ENCODE data around the gene GTF3C1. TPM values are rescaled to one million over a fixed set of nuclear protein-coding genes. Genes with fewer than 3 reads are reported as not detected.

The GTF3C1 gene
- total RNA-seq, 4 donors from 2014 or later: 29.4 to 52.7 (median 44.4) TPM

DNA sequence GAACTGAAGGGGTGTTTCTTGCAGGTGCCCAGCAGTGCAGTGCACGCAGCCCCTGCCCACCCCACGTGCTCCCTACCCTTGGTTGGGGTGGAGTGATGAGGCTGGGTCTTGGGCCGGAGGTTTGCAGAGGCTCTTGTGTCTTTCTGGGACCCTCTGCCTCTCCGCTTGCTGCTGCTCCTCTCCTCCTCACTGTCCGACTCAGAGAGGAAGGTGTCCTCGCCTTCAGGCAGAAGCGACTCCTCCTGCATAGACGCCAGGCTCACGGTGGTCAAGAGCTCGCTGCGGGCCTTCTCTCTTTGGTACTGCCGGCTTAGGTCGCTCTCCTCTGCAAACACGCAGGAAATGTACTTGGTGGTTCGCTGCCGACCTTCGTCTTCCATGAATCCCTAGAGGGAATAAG, 42.9 kb downstream of the GTF3C1 start:
- TF ChIP-seq, protein P1, sequence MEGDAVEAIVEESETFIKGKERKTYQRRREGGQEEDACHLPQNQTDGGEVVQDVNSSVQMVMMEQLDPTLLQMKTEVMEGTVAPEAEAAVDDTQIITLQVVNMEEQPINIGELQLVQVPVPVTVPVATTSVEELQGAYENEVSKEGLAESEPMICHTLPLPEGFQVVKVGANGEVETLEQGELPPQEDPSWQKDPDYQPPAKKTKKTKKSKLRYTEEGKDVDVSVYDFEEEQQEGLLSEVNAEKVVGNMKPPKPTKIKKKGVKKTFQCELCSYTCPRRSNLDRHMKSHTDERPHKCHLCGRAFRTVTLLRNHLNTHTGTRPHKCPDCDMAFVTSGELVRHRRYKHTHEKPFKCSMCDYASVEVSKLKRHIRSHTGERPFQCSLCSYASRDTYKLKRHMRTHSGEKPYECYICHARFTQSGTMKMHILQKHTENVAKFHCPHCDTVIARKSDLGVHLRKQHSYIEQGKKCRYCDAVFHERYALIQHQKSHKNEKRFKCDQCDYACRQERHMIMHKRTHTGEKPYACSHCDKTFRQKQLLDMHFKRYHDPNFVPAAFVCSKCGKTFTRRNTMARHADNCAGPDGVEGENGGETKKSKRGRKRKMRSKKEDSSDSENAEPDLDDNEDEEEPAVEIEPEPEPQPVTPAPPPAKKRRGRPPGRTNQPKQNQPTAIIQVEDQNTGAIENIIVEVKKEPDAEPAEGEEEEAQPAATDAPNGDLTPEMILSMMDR (IDR thresholded peaks at IDR 0.05; ENCODE audit: low read depth): no peak

DNA sequence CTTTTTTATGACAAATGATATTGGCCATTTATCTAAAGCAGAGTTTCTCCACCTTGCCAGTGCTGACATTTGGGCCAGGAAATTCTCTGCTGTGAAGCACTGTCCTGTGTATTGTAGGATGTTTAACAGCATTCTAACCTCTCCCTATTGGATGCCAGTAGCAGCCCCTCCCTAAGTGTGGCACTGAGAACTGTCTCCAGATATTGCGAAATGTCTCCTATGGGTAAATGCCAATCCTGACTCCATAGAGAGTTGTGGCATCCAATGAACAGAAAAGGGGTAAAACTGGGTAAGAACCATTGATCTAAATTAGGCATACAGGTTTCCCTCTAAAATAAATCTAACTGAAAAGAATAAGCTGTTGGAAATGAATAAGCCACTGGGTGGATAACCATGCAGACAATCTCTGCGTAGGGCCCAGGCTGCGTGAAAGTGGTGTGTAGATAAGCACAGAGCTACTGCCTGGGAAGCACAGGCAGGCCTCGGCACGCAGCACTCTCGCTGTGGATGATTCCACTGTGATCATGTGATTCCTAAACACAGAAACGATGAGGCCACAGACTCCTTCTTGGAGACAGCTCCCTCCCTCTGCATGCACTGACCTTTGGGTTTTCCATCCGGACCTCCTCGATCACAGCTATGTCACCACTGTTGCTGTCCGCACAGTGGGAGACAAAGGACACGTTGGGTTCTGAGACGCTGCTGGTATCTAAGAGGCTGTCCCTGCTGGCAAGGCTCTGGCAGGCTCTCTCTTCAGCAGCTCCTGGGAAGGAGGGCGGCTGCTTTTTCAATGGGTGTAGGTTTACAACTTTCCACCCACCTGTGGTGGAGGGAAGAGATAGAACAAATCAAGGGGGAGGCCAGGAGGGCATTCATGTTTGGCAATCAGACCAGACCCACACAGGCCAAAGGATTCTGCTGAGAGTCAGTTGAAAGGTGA, 44.1 kb downstream of the GTF3C1 start:
- TF ChIP-seq, protein P1 (IDR thresholded peaks at IDR 0.05; ENCODE audit: low read depth): no peak

DNA sequence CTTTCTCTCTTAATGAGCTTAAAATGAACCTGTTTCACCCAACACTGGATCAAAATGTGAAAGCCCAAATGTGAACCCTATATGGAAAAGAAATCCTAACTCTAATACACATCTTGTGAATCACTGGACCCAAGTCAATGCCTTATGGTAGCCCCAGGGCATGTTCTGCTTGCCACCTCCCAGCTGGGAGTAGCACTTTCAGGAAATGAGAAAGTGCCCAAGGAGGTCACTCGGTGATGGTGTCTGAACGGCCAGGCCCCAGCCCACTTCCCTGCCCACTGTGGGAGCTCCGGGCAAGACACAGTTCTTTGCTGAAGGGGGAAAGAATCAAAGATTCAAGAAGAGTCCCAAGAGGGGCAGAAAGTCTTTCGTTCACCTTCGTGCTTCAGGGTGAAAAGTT, 46.1 kb downstream of the GTF3C1 start:
- TF ChIP-seq, protein P1 (IDR thresholded peaks at IDR 0.05; ENCODE audit: low read depth): no peak

DNA sequence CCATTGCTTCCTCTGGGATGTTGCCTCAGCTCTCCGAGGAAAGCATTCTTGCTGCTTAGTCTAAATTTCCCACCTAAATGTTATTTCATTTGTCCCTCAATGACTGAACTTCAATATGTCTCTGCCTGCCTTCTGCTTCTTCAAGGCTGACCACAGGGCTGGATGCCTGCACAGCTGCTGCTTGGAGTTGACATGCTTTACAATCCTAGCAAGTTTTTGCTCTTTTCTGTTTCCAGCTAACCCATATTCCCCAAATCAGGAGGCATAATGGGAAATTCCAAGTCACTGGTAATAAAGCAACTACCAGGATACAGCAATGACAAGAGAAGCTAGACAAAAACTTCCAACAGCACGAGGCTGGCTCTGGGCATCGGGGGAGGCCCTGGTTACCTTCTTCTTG, 48.9 kb downstream of the GTF3C1 start:
- TF ChIP-seq, protein P1 (IDR thresholded peaks at IDR 0.05; ENCODE audit: low read depth): no peak

DNA sequence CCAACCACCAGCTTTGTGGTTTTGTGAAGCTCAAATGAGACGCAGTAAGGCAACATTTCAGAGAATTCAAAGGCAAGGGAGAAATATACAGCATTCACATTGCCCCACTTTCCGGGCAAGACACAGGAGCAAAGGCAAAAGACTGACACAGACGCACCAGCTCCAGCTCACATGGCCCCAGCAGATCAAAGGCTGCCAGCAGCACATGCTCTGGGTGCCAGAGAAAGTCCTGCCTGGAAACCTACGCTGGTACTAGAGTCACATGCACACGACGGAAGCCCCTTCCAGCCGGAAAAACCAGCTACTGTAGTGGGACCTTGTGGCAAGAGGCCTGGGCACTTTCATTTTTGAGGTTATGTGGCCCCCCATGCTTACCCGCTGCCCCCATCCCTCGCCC, 50.1 kb downstream of the GTF3C1 start:
- TF ChIP-seq, protein P1 (IDR thresholded peaks at IDR 0.05; ENCODE audit: low read depth): no peak

DNA sequence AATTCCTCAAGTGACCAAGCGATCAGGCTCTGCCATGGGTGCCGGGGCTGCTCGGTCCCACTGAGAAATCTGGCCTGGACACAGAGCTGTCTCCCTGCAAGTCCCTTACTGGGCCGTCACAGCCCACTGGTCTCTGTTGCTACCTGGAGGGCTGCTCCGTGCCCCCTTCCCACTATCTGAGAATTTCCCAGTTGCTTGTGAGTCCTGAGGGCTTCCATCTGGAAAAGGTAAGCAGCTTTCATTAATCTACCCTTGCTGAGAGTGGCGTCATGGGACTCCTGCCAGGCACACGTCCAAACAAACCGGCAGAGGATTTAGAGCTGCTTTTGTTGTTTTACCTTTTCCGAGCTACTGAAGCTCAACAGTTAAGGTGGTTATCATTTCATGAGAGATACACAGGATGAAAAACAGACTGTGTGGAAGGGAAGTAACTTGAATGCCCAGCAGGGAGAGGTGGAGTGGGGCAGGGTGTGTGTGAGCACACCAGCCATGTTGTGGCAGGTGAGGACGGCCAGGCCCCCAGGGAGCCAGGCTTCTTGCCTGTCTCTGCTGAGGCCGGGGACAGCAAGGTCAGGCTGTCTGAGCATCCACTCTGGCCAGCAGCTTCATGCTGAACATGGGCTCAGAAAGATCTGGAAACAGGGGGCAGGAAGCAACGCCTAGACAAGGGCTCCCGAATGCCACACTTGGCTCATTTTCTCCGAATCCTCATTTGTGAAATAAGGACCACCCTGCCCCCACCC, 50.6 kb downstream of the GTF3C1 start:
- TF ChIP-seq, protein P1 (IDR thresholded peaks at IDR 0.05; ENCODE audit: low read depth): no peak

All from subcutaneous adipose tissue (tissue), 4 donors.